ENCODE results near the gene SKI. TPM values are rescaled to one million over a fixed set of nuclear protein-coding genes. Genes with fewer than 3 reads are reported as not detected.

The SKI gene
- 10 to 100 TPM; 45.4 to 62.9 (median 58.6) TPM for polyA plus RNA-seq (ENCODE audit: insufficient read length in 4 of 4)

DNA sequence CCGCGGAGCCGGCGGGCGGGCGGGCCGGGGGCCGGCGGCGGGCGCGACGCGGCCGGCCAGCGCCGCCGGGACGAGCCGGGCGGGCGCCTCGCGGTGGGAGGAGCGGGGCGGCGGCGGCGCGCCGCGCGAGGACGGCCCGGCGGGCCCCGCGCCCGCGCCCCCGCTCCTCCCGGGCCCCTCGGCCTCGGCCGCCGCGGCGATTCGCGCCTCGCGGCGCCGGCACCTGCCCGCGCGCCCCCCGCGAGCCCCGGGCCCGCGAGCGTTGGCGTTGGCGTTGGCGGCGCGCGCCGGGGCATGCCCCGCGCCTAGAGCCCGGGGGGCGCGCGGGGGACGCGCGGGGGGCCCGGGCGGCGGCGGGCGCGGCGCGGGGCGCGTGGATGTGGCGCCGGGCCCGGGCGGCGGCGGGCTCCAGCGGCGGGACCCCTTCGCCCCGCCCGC lies at the start of gene SKI:
TSS of gene SKI (plus strand) at position 163 of the 438 bp plus-strand sequence. CDS start 448 bp downstream, outside the sequence.
- DNase-seq (ENCODE audit: low read depth in 4 of 4, low spot score in 2 of 4): no peak

DNA sequence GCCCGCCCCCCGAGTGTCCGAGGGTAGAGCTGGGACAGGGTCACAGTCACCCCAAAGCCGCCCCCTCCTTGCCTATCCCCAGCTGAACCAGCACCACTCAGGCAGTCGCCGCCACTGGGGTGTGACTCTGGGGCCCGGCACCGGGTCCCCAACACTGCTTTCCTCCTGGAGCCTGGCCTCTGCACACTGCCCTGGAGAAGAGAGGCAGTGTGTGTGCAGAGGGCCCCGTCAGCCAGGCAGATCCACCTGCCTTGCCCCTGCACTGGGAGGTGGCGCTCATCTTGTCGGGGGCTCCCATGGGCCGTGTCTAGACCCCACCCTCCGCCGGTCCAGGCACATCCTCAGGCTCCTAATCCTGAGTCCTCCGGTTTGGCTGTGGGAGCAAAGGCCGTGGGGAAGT lies 49.2 kb upstream of the SKI start:
- no peak for DNase-seq (ENCODE audit: low read depth in 4 of 4, low spot score in 2 of 4)

- DNase-seq (ENCODE audit: low read depth in 4 of 4, low spot score in 2 of 4): no peak
Measured at GRCh38 chr1:2179283-2180013, 48.7 kb upstream of the SKI start.

GRCh38 chr1:2180297-2181245 lies 47.5 kb upstream of the SKI start:
- DNase-seq (ENCODE audit: low read depth in 4 of 4, low spot score in 2 of 4): no peak

GRCh38 chr1:2181271-2181670 lies 46.8 kb upstream of the SKI start:
- DNase-seq (ENCODE audit: low read depth in 4 of 4, low spot score in 2 of 4): no peak

GRCh38 chr1:2181752-2182151 lies 46.4 kb upstream of the SKI start:
- no peak for DNase-seq (ENCODE audit: low read depth in 4 of 4, low spot score in 2 of 4)

- no peak for DNase-seq (ENCODE audit: low read depth in 4 of 4, low spot score in 2 of 4)
Measured at GRCh38 chr1:2182376-2182775, 45.7 kb upstream of the SKI start.

- no peak for DNase-seq (ENCODE audit: low read depth in 4 of 4, low spot score in 2 of 4)
Measured at GRCh38 chr1:2183937-2184334, 44.2 kb upstream of the SKI start.

- no peak for DNase-seq (ENCODE audit: low read depth in 4 of 4, low spot score in 2 of 4)
Measured at GRCh38 chr1:2184531-2184930, 43.6 kb upstream of the SKI start.

DNA sequence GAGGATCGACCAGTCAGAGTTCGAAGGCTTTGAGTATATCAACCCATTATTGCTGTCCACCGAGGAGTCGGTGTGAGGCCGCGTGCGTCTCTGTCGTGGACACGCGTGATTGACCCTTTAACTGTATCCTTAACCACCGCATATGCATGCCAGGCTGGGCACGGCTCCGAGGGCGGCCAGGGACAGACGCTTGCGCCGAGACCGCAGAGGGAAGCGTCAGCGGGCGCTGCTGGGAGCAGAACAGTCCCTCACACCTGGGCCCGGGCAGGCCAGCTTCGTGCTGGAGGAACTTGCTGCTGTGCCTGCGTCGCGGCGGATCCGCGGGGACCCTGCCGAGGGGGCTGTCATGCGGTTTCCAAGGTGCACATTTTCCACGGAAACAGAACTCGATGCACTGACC lies 43.2 kb upstream of the SKI start:
- no peak for DNase-seq (ENCODE audit: low read depth in 4 of 4, low spot score in 2 of 4)

GRCh38 chr1:2185880-2186855 lies 42.0 kb upstream of the SKI start:
- no peak for DNase-seq (ENCODE audit: low read depth in 4 of 4, low spot score in 2 of 4)

- no peak for DNase-seq (ENCODE audit: low read depth in 4 of 4, low spot score in 2 of 4)
Measured at GRCh38 chr1:2186901-2187300, 41.2 kb upstream of the SKI start.

DNA sequence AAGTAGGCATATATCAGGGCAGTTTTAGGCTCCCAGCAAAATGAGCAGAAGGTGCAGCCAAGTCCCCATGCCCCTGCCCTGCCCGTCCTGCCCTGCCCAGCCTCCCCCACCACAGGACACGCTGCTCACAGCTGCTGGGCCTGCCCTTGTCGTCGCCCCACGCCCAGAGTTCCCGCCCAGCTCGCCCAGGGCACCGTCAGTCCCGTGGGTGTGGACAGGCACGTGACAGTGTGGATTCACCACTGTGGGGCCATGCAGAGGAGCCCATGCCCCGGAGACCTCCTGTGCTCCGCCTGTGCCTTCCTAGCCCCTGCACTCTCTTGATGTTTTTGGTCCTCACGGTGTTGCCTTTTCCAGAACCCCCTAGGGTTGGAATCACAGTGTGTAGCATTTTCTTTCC lies 40.5 kb upstream of the SKI start:
- DNase-seq (ENCODE audit: low read depth in 4 of 4, low spot score in 2 of 4): no peak

DNA sequence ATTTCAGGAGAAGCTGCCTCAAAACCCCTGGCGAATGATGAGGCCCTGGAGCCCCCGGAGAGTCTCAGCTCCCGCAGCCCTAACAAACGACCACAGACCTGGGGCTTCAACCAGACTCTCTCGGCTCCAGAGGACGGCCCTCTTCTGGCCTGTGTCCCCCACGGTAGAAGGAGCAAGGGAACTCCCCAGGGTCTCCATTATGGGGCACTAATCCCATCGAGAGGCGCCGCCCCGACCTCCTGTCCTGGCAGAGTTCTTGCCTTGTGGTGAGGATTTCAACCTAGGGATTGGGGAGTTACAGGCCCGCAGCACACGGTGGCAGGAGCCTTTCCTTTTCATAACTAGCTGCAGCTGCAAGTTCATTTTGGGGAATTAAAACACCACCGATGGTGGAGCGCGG lies 39.8 kb upstream of the SKI start:
- DNase-seq (ENCODE audit: low read depth in 4 of 4, low spot score in 2 of 4): no peak

- DNase-seq (ENCODE audit: low read depth in 4 of 4, low spot score in 2 of 4): peak in 2 of 4 donors; percentile 78 to 86
Measured at GRCh38 chr1:2189459-2190425, 38.4 kb upstream of the SKI start.

DNA sequence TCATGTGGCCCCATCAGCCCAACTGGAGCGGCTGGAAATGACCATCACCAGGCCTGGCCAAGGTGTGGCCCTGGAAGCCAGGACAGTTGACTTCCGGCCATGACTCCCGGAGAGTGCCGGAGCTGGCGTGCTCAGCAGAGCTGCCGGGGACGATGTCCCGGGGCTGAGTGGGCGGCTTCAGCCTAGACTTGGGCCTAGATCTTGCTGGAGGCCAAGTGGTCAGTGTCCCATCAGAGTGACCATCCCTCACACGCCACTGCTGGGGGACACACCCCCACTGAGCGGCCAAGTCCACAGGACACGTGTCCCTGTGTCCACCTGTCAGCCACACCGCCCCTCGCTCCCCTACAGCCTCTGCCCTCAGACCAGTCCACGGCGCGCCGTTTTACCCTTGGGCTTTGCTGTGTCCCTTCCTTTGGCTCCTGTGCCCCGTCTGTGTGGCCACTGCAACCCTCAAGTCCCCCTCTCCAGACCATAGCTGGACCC lies 37.6 kb upstream of the SKI start:
- DNase-seq (ENCODE audit: low read depth in 4 of 4, low spot score in 2 of 4): no peak

DNA sequence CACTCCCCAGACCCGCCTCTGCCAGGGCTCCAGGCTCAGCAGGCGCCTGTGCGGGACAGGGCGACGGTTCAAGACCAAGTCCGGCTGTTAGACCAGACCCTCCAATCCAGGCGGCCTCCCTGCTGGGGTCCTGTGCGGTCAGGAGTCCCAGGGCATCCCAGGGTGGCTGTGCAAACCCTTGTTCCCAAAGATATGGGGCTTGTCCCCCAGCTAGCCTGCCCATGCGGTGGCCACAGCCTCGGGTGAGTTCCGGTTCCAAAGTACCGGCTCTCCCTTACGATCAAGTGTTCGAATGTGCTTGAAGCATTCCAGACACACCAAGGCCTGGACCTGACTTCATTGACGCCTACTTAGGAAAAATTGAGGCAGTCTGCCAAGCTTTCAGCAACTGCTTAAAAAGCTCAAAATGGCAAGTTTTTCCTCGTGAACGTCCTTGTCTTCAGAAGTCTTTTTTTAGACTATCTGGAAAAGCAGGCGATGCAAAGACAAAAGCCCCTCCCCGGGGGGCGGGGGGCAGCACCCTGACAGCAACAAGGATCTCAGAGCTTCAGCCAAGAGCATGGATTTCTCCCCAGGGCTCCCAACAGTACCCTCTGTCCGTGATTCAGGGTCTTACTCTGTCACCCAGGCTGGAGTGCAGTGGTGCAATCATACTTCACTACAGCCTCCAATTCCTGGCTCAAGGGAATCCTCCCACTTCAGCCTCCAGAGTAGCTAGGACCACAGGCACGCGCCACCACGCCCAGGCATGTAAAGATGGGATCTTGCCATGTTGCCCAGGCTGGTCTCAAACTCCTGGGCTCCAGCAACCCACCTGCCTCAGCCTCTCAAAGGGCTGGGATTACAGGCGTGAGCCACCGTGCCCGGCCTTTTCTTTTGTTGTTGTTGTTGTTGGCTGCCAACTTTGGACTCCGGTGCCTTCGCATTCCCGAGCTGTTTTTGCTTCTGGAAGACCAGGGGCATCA lies 35.8 kb upstream of the SKI start:
- no peak for DNase-seq (ENCODE audit: low read depth in 4 of 4, low spot score in 2 of 4)

Data from left renal cortex interstitium (tissue), 4 donors.